SU-DHL-6 (cell line): ENCODE results near the gene SLC25A44.
"Not testable (repeated sequence)": the region's sequence is repeated elsewhere in the genome, so short reads cannot be mapped to it uniquely, and the experiment has no call there.

Source experiments
- H2AFZ ChIP-seq: fragments of 200-600 bp; sonication (generic); 2 replicates; pipeline ENCODE4 v1.6.1; 2014; ENCODE audit warnings: low read depth, mild to moderate bottlenecking, moderate library complexity, mixed read lengths, antibody characterized with exemption, low read length; ENCODE audit not compliant: severe bottlenecking
- H3F3A ChIP-seq: fragments of 200-600 bp; shearing (Covaris generic); 2 replicates; pipeline ENCODE4 v1.6.0; 2016; ENCODE audit warnings: antibody characterized with exemption, mild to moderate bottlenecking; ENCODE audit not compliant: insufficient read depth
- H3K27ac ChIP-seq: fragments of 200-600 bp; sonication (generic); 2 replicates; pipeline ENCODE4 v1.5.1; 2016; ENCODE audit warnings: low read depth, mild to moderate bottlenecking, low read length, moderate library complexity, mixed read lengths
- H3K27me3 ChIP-seq: fragments of 200-600 bp; sonication (generic), shearing (Covaris generic); 2 replicates; pipeline ENCODE4 v1.6.0; 2014; ENCODE audit warnings: mild to moderate bottlenecking, low read length
- H3K36me3 ChIP-seq: fragments of 200-600 bp; sonication (generic); 2 replicates; pipeline ENCODE4 v1.6.1; 2014; ENCODE audit warnings: mild to moderate bottlenecking, low read length, mixed read lengths
- H3K4me2 ChIP-seq: fragments of 300-600, 200-600 bp; shearing (Covaris generic), sonication (generic); 2 replicates; pipeline ENCODE4 v1.6.0; 2014; ENCODE audit warnings: low read length, low read depth, mild to moderate bottlenecking; ENCODE audit not compliant: poor library complexity, severe bottlenecking
- H3K4me3 ChIP-seq: fragments of 200-600 bp; sonication (generic); 2 replicates; pipeline ENCODE4 v1.5.1; 2014; ENCODE audit warnings: antibody characterized with exemption, low read length, mild to moderate bottlenecking, mixed read lengths; ENCODE audit not compliant: insufficient read depth, poor library complexity, severe bottlenecking
- H3K79me2 ChIP-seq: fragments of 200-600 bp; sonication (generic); 2 replicates; pipeline ENCODE4 v1.6.1; 2014; ENCODE audit warnings: mild to moderate bottlenecking, low read length, moderate library complexity; ENCODE audit not compliant: insufficient read depth
- H3K9ac ChIP-seq: fragments of 200-600 bp; sonication (generic); 2 replicates; pipeline ENCODE4 v1.7.0; 2014; ENCODE audit warnings: mild to moderate bottlenecking, low read length
- H3K9me2 ChIP-seq: fragments of 200-600 bp; sonication (generic); replicated peaks from 2 replicates; pipeline ENCODE4 v1.6.1; 2014; ENCODE audit warnings: low read length; ENCODE audit not compliant: insufficient read depth
- H3K9me3 ChIP-seq: fragments of 200-600 bp; sonication (generic); 2 replicates; pipeline ENCODE4 v1.6.1; 2014; ENCODE audit warnings: low read length, mixed read lengths; ENCODE audit not compliant: insufficient read depth
- H4K20me1 ChIP-seq: fragments of 200-600 bp; sonication (generic); 2 replicates; pipeline ENCODE4 v1.6.1; 2014; ENCODE audit warnings: low read depth, mild to moderate bottlenecking, antibody characterized with exemption, low read length, moderate library complexity, mixed read lengths
- EZH2phosphoT487 ChIP-seq: fragments of 200-600 bp; sonication (generic), shearing (Covaris generic); conservative IDR thresholded peaks from 2 replicates; pipeline ENCODE4 v1.6.1; 2018; ENCODE audit warnings: mild to moderate bottlenecking, antibody characterized with exemption, low read length, moderate library complexity, mixed read lengths
- TF ChIP-seq, protein P1 (sequence below): fragments of 200-600 bp; sonication (generic); IDR thresholded peaks from one replicate; pipeline ENCODE4 v1.5.1; 2017; ENCODE audit warnings: antibody characterized with exemption, mild to moderate bottlenecking, low read length, moderate library complexity; ENCODE audit not compliant: insufficient read depth, poor library complexity, severe bottlenecking

SLC25A44 gene

DNA sequence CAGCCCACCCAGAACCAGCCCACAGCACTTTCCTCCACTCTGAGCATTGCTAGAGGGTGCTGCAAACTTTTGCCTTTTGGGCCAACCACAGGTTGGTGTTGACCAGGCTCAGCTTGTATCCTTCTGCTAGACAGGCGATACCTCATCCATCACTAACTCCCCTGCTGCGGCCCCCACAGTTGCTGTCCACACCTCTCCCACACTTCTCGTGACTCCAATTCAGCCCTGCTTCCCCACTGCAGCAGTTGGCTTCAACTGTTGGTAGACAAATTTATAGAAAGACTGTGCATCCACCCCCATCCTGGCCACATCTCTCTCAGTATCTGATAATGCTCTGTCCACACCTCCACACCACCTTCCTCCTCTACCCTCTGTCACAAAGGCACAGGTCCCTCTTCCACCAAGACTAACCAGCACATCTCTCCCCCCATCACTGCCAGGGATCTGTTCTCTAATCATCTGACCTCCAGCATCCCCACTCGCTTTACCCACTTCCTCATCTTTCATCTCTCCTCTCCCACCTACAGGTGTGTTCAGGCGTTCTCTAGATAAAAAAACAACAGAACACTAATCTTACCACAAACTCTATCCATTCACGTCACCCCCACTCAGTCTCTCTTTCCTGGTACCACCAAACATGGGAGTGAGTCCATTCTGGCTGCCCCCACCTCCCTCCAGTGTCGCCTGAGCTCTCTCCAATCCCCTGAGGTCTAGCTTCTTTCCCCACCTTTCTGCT, 15.8 kb upstream of the SLC25A44 start:
- H2AFZ ChIP-seq: no peak overlapping the region

DNA sequence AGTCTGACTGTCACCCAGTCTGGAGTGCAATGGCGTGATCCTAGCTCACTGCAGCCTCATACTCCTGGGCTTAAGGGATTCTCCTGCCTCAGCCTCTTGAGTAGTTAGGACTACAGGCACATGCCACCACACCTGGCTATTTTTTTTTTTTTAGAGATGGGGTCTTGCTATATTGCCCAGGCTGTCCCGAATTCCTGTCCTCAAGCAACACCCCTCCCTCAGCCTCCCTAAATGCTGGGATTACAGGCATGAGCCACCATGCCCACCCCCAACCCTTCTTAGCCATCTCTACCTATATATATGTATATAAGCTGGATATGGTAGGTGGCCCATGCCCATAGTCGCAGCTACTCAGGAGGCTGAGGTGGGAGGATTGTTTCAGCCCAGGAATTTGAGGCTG, 13.4 kb upstream of the SLC25A44 start:
- Histone ChIP-seq H3K9me3 (no peaks in the 10 kb centered on the region), H2AFZ (no peak overlapping the region), H3K27ac (no peak overlapping the region), H4K20me1 (no peaks in the 10 kb centered on the region), H3K36me3 (no peaks in the 10 kb centered on the region), H3K9ac (no peak overlapping the region), H3K9me2 (no peaks in the 10 kb centered on the region), H3K4me3 (no peak overlapping the region), H3F3A (0 out of 2 replicates have a peak, but pooled peaks cover 6% of the 10 kb centered on the region), H3K79me2 (no peaks in the 10 kb centered on the region), H3K27me3 (no peaks in the 10 kb centered on the region), H3K4me2 (no peak overlapping the region)
- no peak for TF ChIP-seq EZH2phosphoT487
- TF ChIP-seq, protein P1, sequence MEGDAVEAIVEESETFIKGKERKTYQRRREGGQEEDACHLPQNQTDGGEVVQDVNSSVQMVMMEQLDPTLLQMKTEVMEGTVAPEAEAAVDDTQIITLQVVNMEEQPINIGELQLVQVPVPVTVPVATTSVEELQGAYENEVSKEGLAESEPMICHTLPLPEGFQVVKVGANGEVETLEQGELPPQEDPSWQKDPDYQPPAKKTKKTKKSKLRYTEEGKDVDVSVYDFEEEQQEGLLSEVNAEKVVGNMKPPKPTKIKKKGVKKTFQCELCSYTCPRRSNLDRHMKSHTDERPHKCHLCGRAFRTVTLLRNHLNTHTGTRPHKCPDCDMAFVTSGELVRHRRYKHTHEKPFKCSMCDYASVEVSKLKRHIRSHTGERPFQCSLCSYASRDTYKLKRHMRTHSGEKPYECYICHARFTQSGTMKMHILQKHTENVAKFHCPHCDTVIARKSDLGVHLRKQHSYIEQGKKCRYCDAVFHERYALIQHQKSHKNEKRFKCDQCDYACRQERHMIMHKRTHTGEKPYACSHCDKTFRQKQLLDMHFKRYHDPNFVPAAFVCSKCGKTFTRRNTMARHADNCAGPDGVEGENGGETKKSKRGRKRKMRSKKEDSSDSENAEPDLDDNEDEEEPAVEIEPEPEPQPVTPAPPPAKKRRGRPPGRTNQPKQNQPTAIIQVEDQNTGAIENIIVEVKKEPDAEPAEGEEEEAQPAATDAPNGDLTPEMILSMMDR: no peak

More for the DNA sequence above, 15.8 kb upstream of the SLC25A44 start:
- H4K20me1 ChIP-seq: no peaks in the 10 kb centered on the region
- no peak overlapping the region for H3K4me2 ChIP-seq
- no peak for TF ChIP-seq EZH2phosphoT487
- TF ChIP-seq, protein P1: no peak
- H3K9ac ChIP-seq: no peak overlapping the region
- H3F3A ChIP-seq: 0 out of 2 replicates have a peak, but pooled peaks cover 6% of the 10 kb centered on the region
- no peaks in the 10 kb centered on the region for H3K9me2 ChIP-seq
- no peaks in the 10 kb centered on the region for H3K27me3 ChIP-seq
- no peak overlapping the region for H3K4me3 ChIP-seq
- no peaks in the 10 kb centered on the region for H3K79me2 ChIP-seq
- H3K27ac ChIP-seq: no peak overlapping the region
- H3K9me3 ChIP-seq: no peaks in the 10 kb centered on the region
- H3K36me3 ChIP-seq: no peaks in the 10 kb centered on the region

- not testable (repeated sequence) for H4K20me1 ChIP-seq, H3F3A ChIP-seq, H3K4me3 ChIP-seq, H3K79me2 ChIP-seq, H2AFZ ChIP-seq, H3K9me2 ChIP-seq, H3K4me2 ChIP-seq, H3K9me3 ChIP-seq, H3K27me3 ChIP-seq, H3K36me3 ChIP-seq, H3K9ac ChIP-seq, H3K27ac ChIP-seq
These were observed 12.4 kb upstream of the SLC25A44 start for GRCh38 chr1:156181391-156181924.

DNA sequence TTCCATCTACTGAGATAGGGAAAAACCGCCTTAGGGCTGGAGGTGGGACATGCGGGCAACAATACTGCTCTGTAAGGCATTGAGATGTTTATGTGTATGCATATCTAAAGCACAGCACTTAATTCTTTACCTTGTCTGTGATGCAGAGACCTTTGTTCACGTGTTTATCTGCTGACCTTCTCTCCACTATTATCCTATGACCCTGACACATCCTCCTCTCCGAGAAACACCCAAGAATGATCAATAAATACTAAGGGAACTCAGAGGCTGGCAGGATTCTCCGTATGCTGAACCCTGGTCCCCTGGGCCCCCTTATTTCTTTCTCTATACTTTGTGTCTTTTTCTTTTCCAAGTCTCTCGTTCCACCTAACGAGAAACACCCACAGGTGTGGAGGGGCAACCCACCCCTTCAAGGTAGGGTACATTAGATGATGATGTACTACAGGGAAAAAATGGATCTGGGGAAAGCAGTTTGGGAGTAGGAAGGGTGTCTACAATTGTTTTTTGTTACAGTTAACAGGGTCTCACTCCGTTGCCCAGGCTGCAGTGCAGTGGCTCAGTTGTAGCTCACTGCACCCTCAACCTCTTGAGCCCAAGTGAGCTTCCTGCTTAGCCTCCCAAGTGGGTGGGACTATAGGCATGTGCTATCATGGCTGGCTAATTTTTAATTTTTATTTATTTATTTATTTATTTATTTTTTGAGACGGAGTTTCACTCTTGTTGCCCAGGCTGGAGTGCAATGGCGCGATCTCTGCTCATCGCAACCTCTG, 11.7 kb upstream of the SLC25A44 start:
- not testable (repeated sequence) for H3K4me3 ChIP-seq, H3K27me3 ChIP-seq, H4K20me1 ChIP-seq, H3K4me2 ChIP-seq, H3K9ac ChIP-seq, H3F3A ChIP-seq, H3K36me3 ChIP-seq, H2AFZ ChIP-seq, H3K9me3 ChIP-seq, H3K9me2 ChIP-seq, H3K79me2 ChIP-seq, H3K27ac ChIP-seq

DNA sequence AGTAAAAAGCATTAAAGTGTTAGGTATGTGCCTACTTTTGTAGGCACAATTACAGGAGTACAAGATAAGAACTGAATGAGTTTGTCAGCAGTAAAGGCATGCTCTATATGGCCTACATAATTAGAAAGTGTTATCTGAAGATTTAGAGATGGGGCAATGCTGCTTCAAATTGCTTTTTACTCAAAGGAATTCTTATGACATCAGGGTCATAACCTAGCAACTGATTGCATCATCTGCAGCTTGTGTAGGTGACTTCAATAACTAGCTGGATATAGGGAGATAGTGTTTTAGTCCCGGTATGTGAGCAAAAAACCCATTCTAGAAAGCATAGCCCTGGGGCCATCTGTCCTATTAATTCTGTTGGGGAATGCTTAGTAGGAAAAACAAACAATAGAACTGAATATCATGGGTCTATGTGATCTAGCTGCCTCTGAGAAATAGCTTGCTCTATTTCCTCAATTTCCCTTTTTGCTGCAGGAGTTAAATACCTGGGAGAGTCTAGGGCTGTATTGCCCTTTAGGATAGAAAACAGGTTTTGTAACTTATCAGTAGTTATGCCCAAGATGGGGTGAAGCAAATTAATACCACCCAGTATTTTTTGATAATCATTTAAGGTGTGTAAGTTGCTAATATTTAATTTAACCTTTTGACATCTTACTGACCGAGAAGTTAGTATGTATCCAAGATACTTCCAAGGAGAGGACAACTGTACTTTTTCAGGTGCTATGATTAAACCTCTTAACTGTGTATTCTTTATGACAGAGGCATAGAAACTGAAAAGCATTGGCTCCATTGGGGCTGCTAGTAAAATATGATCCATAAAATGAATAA, 7.3 kb upstream of the SLC25A44 start:
- H3K36me3 ChIP-seq, H4K20me1 ChIP-seq, H3K27ac ChIP-seq, H3F3A ChIP-seq, H3K27me3 ChIP-seq, H3K4me2 ChIP-seq, H2AFZ ChIP-seq, H3K9me2 ChIP-seq, H3K4me3 ChIP-seq, H3K9ac ChIP-seq, H3K79me2 ChIP-seq, H3K9me3 ChIP-seq: not testable (repeated sequence)

DNA sequence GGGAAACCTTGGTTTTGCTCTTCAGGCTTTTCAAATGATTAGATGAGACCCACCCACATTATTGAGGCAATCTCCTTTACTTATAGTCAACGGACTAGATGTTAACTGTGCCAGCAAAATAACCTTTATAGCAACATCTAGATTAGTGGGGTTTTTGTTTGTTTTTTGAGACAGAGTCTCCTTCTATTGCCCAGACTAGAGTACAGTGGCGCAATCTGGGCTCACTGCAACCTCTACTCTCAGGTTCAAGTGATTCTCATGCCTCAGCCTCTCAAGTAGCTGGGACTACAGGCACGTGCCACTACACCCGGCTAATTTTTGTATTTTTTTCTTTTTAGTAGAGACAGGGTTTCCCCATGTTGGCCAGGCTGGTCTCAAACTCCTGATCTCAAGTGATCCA, 3.6 kb upstream of the SLC25A44 start:
- Histone ChIP-seq H3K79me2 (peaks cover 14% of the 10 kb centered on the region), H3F3A (peaks cover 11% of the 10 kb centered on the region)
- H3K9me3 ChIP-seq: not testable (repeated sequence)

More for the DNA sequence above, 3.6 kb upstream of the SLC25A44 start:
- not testable (repeated sequence) for H2AFZ ChIP-seq, H3K9ac ChIP-seq, H3K27ac ChIP-seq, H3K4me3 ChIP-seq, H4K20me1 ChIP-seq, H3K9me2 ChIP-seq, H3K27me3 ChIP-seq, H3K36me3 ChIP-seq, H3K4me2 ChIP-seq
